ENCODE data around the gene PFKP.

GRCh38 chr10:3067118-3067858, at the start of gene PFKP:
- TF ChIP-seq CTCF (IDR thresholded peaks at IDR 0.05) (no peak), POLR2A (IDR thresholded peaks at IDR 0.05) (peak; percentile 78 to 81), POLR2AphosphoS5 (IDR thresholded peaks at IDR 0.05) (peak; percentile 86), EP300 (IDR thresholded peaks at IDR 0.05) (no peak)
